Measurements from ENCODE around the gene CHST8.

CHST8 gene

GRCh38 chr19:33712268-33712667 lies 90.5 kb downstream of the CHST8 start:
- TF ChIP-seq GATA3 (IDR thresholded peaks at IDR 0.05; ENCODE audit: low read depth, low read length), result no peak
- no peak for TF ChIP-seq GATA2 (IDR thresholded peaks at IDR 0.05; ENCODE audit: low read depth, low read length)

- TF ChIP-seq GATA3 (IDR thresholded peaks at IDR 0.05; ENCODE audit: low read depth, low read length) (no peak), GATA2 (IDR thresholded peaks at IDR 0.05; ENCODE audit: low read depth, low read length) (no peak)
Observed at GRCh38 chr19:33713194-33713593, 91.4 kb downstream of the CHST8 start.

GRCh38 chr19:33714149-33714548 lies 92.4 kb downstream of the CHST8 start:
- no peak for TF ChIP-seq GATA2 (IDR thresholded peaks at IDR 0.05; ENCODE audit: low read depth, low read length)
- no peak for TF ChIP-seq GATA3 (IDR thresholded peaks at IDR 0.05; ENCODE audit: low read depth, low read length)

GRCh38 chr19:33715462-33715861 lies 93.7 kb downstream of the CHST8 start:
- TF ChIP-seq GATA2 (IDR thresholded peaks at IDR 0.05; ENCODE audit: low read depth, low read length) (no peak), GATA3 (IDR thresholded peaks at IDR 0.05; ENCODE audit: low read depth, low read length) (no peak)

- TF ChIP-seq GATA2 (IDR thresholded peaks at IDR 0.05; ENCODE audit: low read depth, low read length) (no peak), GATA3 (IDR thresholded peaks at IDR 0.05; ENCODE audit: low read depth, low read length) (no peak)
Observed at GRCh38 chr19:33717878-33718277, 96.1 kb downstream of the CHST8 start.

GRCh38 chr19:33718651-33719254 lies 97.0 kb downstream of the CHST8 start:
- no peak for TF ChIP-seq GATA2 (IDR thresholded peaks at IDR 0.05; ENCODE audit: low read depth, low read length)
- TF ChIP-seq GATA3 (IDR thresholded peaks at IDR 0.05; ENCODE audit: low read depth, low read length), result no peak

GRCh38 chr19:33719366-33720154 lies 97.8 kb downstream of the CHST8 start:
- TF ChIP-seq GATA3 (IDR thresholded peaks at IDR 0.05; ENCODE audit: low read depth, low read length), result no peak
- TF ChIP-seq GATA2 (IDR thresholded peaks at IDR 0.05; ENCODE audit: low read depth, low read length), result no peak

- no peak for TF ChIP-seq GATA2 (IDR thresholded peaks at IDR 0.05; ENCODE audit: low read depth, low read length)
- no peak for TF ChIP-seq GATA3 (IDR thresholded peaks at IDR 0.05; ENCODE audit: low read depth, low read length)
Observed at GRCh38 chr19:33720155-33720493, 98.4 kb downstream of the CHST8 start.

- TF ChIP-seq GATA3 (IDR thresholded peaks at IDR 0.05; ENCODE audit: low read depth, low read length) (no peak), GATA2 (IDR thresholded peaks at IDR 0.05; ENCODE audit: low read depth, low read length) (no peak)
Observed at GRCh38 chr19:33720691-33721682, 99.2 kb downstream of the CHST8 start.

GRCh38 chr19:33721735-33722297 lies 100.1 kb downstream of the CHST8 start:
- TF ChIP-seq GATA2 (IDR thresholded peaks at IDR 0.05; ENCODE audit: low read depth, low read length) (no peak), GATA3 (IDR thresholded peaks at IDR 0.05; ENCODE audit: low read depth, low read length) (no peak)

GRCh38 chr19:33722456-33723239 lies 100.9 kb downstream of the CHST8 start:
- TF ChIP-seq GATA3 (IDR thresholded peaks at IDR 0.05; ENCODE audit: low read depth, low read length) (no peak), GATA2 (IDR thresholded peaks at IDR 0.05; ENCODE audit: low read depth, low read length) (peak; percentile 37; the same call in 1 of the 2 replicates)

- TF ChIP-seq GATA2 (IDR thresholded peaks at IDR 0.05; ENCODE audit: low read depth, low read length), result no peak
Observed at GRCh38 chr19:33723512-33723911, 101.8 kb downstream of the CHST8 start.

GRCh38 chr19:33724021-33724720 lies 102.4 kb downstream of the CHST8 start:
- no peak for TF ChIP-seq GATA3 (IDR thresholded peaks at IDR 0.05; ENCODE audit: low read depth, low read length)
- TF ChIP-seq GATA2 (IDR thresholded peaks at IDR 0.05; ENCODE audit: low read depth, low read length), result no peak
